ENCODE measurements around the gene STEAP3. TPM values are rescaled to one million over a fixed set of nuclear protein-coding genes. Genes with fewer than 3 reads are reported as not detected.

STEAP3 gene
- total and polyA plus RNA-seq, 2 donors (not counting 1 experiment from before 2014, with no cell fraction given) = 1.1 to 1.6 TPM

DNA sequence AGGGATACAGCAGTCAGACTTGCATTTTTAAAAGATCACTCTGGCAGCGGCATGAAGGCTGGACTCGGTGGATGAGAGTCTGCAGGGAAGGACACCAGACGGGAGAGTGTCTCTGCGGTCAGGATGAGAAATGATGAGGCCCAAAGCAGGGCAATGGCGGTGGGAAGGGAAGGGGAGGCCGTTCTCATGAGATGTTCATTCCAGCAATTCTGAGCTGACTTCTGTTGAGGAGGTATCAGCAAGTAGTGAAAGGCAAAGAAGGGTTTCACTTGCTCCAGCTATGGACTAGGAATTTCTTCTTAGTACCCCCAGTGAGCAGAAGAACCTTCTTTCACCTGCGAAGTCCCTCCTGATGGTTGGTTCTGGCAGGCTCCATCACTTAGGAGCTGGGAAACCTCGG lies 63.0 kb downstream of the STEAP3 start:
- TF ChIP-seq CTCF (IDR thresholded peaks at IDR 0.05) = no peak
- TF ChIP-seq EZH2 (IDR thresholded peaks at IDR 0.05; ENCODE audit: borderline replicate concordance, insufficient read depth, low read depth, low read length, poor library complexity, severe bottlenecking) = no peak
- Histone ChIP-seq H3K27me3 (replicated peaks in 1 of 4; ENCODE audit: control extremely low read depth in 1 of 4, control insufficient read depth in 3 of 4, insufficient read depth in 4 of 4, low read length in 3 of 4) (no peaks in the 10 kb centered on the region), H3K36me3 (replicated peaks in 1 of 2; ENCODE audit: control extremely low read depth in 1 of 2, control insufficient read depth in 1 of 2, extremely low read depth in 1 of 2, insufficient read depth in 2 of 2, low read length in 1 of 2) (no peaks in the 10 kb centered on the region), H3K79me2 (ENCODE audit: control insufficient read depth, insufficient read depth, low read length) (no peaks in the 10 kb centered on the region), H4K20me1 (ENCODE audit: control insufficient read depth, insufficient read depth, low read length, poor library complexity, severe bottlenecking) (no peaks in the 10 kb centered on the region), H3K4me1 (ENCODE audit: control insufficient read depth in 2 of 2, insufficient read depth in 2 of 2, low read length in 2 of 2) (no peaks in the 10 kb centered on the region), H3K27ac (ENCODE audit: low read length in 2 of 2) (no peak overlapping the region), H3K4me3 (ENCODE audit: control extremely low read depth in 1 of 5, extremely low read depth in 1 of 5, insufficient read depth in 1 of 5, low read depth in 2 of 5, low read length in 4 of 5) (no peak overlapping the region), H2AFZ (ENCODE audit: insufficient read depth, low read depth, low read length, poor library complexity, severe bottlenecking) (no peak overlapping the region), H3K9me3 (ENCODE audit: control extremely low read depth in 1 of 3, control insufficient read depth in 2 of 3, insufficient read depth in 1 of 3, low read length in 2 of 3) (no peaks in the 10 kb centered on the region), H3K9ac (ENCODE audit: low read length) (no peak overlapping the region), H3K4me2 (replicated peaks; ENCODE audit: low read depth, low read length, poor library complexity, severe bottlenecking) (no peak overlapping the region)
- POLR2A ChIA-PET = no interaction called here
- H3K27me3 Mint-ChIP-seq = no peaks in the 10 kb centered on the region
- over 99% methylated on average over 7 of the region's 8 CpGs for WGBS (ENCODE audit: insufficient coverage)
- intact Hi-C loops (cut with micrococcal nuclease) = no loop called here
- no peaks in the 10 kb centered on the region for H3K9me3 Mint-ChIP-seq (ENCODE audit: insufficient read depth)
- no peak overlapping the region for H3K4me3 Mint-ChIP-seq
- CTCF ChIA-PET = no interaction called here
- no peak for DNase-seq
- no peak overlapping the region for H3K27ac Mint-ChIP-seq
- H3K4me1 Mint-ChIP-seq = peaks cover 2% of the 10 kb centered on the region
- ATAC-seq (ENCODE audit: low read depth) = no peak

DNA sequence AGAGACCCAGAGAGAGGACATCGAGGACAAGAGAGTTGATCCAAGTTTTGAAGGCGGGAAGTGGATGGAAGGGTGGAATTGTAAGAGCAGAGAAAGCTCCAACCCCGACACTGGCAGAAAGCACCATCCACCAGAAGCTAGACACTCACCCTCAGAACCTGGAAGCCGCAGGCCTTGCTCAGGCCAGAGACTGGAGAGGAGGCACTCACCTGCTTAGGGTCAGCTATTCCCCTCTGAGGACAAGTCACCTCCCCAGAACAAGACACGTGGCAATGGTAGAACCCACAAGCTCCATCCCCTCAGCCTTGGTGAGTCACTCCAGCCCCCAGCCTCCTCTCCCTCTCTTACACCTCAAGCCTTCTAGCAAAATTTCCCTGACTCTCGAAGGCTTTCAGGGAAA lies 64.9 kb downstream of the STEAP3 start:
- ATAC-seq (ENCODE audit: low read depth) (no peak), DNase-seq (no peak)
- Histone ChIP-seq H3K79me2 (ENCODE audit: control insufficient read depth, insufficient read depth, low read length) (no peaks in the 10 kb centered on the region), H3K4me3 (ENCODE audit: control extremely low read depth in 1 of 5, extremely low read depth in 1 of 5, insufficient read depth in 1 of 5, low read depth in 2 of 5, low read length in 4 of 5) (no peak overlapping the region), H3K36me3 (replicated peaks in 1 of 2; ENCODE audit: control extremely low read depth in 1 of 2, control insufficient read depth in 1 of 2, extremely low read depth in 1 of 2, insufficient read depth in 2 of 2, low read length in 1 of 2) (no peaks in the 10 kb centered on the region), H3K9ac (ENCODE audit: low read length) (no peak overlapping the region), H3K27ac (ENCODE audit: low read length in 2 of 2) (no peak overlapping the region), H3K9me3 (ENCODE audit: control extremely low read depth in 1 of 3, control insufficient read depth in 2 of 3, insufficient read depth in 1 of 3, low read length in 2 of 3) (no peaks in the 10 kb centered on the region), H3K27me3 (replicated peaks in 1 of 4; ENCODE audit: control extremely low read depth in 1 of 4, control insufficient read depth in 3 of 4, insufficient read depth in 4 of 4, low read length in 3 of 4) (no peaks in the 10 kb centered on the region), H3K4me2 (replicated peaks; ENCODE audit: low read depth, low read length, poor library complexity, severe bottlenecking) (no peak overlapping the region), H2AFZ (ENCODE audit: insufficient read depth, low read depth, low read length, poor library complexity, severe bottlenecking) (no peak overlapping the region), H3K4me1 (ENCODE audit: control insufficient read depth in 2 of 2, insufficient read depth in 2 of 2, low read length in 2 of 2) (no peaks in the 10 kb centered on the region), H4K20me1 (ENCODE audit: control insufficient read depth, insufficient read depth, low read length, poor library complexity, severe bottlenecking) (no peaks in the 10 kb centered on the region)
- H3K4me3 Mint-ChIP-seq = no peak overlapping the region
- no peaks in the 10 kb centered on the region for H3K27me3 Mint-ChIP-seq
- TF ChIP-seq EZH2 (IDR thresholded peaks at IDR 0.05; ENCODE audit: borderline replicate concordance, insufficient read depth, low read depth, low read length, poor library complexity, severe bottlenecking) (no peak), CTCF (IDR thresholded peaks at IDR 0.05) (no peak)
- H3K27ac Mint-ChIP-seq = no peak overlapping the region
- WGBS (ENCODE audit: insufficient coverage) = 75% methylated on average over 1 of the region's 6 CpGs
- ChIA-PET POLR2A (no interaction called here), CTCF (interaction anchor here (4.5 kb wide), 1 partner anchor 407 kb away, joined by 29 read pairs; no protein-coding TSS in a partner anchor)
- intact Hi-C loops (cut with micrococcal nuclease) = no loop called here
- peaks cover 2% of the 10 kb centered on the region for H3K4me1 Mint-ChIP-seq
- no peaks in the 10 kb centered on the region for H3K9me3 Mint-ChIP-seq (ENCODE audit: insufficient read depth)

Data from B cell (primary cell).